Chondrocyte (in vitro differentiated cells): Measurements from ENCODE around the gene SGMS1. TPM values are rescaled to one million over a fixed set of nuclear protein-coding genes. Genes with fewer than 3 reads are reported as not detected.

Experiments used
- DNase-seq: peaks from one replicate; pipeline ENCODE4 v3.0.0; 2021; ENCODE audit warnings: mixed read lengths, low spot score
- H3K27ac Mint-ChIP-seq: one replicate; pipeline ENCODE4 v1.8.0; 2021; ENCODE audit warnings: mild to moderate bottlenecking, moderate library complexity, mixed read lengths; ENCODE audit not compliant: unreplicated experiment
- H3K27me3 Mint-ChIP-seq: 2 replicates; pipeline ENCODE4 v1.8.0; 2021; ENCODE audit warnings: low read depth, mixed read lengths
- H3K36me3 Mint-ChIP-seq: 2 replicates; pipeline ENCODE4 v1.8.0; 2021; ENCODE audit warnings: low read depth, mixed read lengths
- H3K4me1 Mint-ChIP-seq: 2 replicates; pipeline ENCODE4 v1.8.0; 2021; ENCODE audit warnings: low read depth, mild to moderate bottlenecking, mixed read lengths
- H3K4me3 Mint-ChIP-seq: one replicate; pipeline ENCODE4 v1.8.0; 2021; ENCODE audit warnings: mild to moderate bottlenecking, moderate library complexity, mixed read lengths; ENCODE audit not compliant: unreplicated experiment
- H3K9me3 Mint-ChIP-seq: 2 replicates; pipeline ENCODE4 v1.8.0; 2021; ENCODE audit warnings: low read depth, mixed read lengths
- total RNA-seq: library from RNA; stranded (reverse); gene quantifications from 3 replicates; pipeline ENCODE4 v1.2.1, GENCODE V29; 2021
- TF ChIP-seq, protein P1 (sequence below): fragments of 200-600 bp; sonication (generic); IDR thresholded peaks from 2 replicates; pipeline ENCODE4 v1.5.0; 2021; ENCODE audit warnings: antibody characterized with exemption, mild to moderate bottlenecking, moderate library complexity

Gene SGMS1
- total RNA-seq, 1 donor from 2014 or later, result 27.1 TPM

DNA sequence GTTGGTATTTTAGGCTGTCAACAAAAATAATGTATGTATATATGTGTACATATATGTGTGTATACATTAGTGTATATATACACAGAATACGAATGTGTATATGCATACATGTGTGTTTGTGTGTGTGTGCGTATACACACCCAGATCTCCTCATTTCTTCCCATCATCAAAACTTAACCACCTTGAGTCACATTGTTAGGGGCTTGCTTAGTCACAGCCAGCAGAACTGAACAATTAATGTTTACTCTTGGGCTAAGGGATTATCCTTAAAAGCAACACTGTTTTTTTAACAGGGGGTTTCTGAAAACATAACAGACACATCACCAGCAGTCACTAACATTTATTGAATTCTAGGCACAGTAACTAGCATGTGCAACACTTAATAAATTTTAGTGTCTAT is 289.5 kb downstream of the SGMS1 start:
- DNase-seq, result no peak
- no peak overlapping the region for H3K4me3 Mint-ChIP-seq
- no peaks in the 10 kb centered on the region for H3K9me3 Mint-ChIP-seq
- TF ChIP-seq, protein P1, sequence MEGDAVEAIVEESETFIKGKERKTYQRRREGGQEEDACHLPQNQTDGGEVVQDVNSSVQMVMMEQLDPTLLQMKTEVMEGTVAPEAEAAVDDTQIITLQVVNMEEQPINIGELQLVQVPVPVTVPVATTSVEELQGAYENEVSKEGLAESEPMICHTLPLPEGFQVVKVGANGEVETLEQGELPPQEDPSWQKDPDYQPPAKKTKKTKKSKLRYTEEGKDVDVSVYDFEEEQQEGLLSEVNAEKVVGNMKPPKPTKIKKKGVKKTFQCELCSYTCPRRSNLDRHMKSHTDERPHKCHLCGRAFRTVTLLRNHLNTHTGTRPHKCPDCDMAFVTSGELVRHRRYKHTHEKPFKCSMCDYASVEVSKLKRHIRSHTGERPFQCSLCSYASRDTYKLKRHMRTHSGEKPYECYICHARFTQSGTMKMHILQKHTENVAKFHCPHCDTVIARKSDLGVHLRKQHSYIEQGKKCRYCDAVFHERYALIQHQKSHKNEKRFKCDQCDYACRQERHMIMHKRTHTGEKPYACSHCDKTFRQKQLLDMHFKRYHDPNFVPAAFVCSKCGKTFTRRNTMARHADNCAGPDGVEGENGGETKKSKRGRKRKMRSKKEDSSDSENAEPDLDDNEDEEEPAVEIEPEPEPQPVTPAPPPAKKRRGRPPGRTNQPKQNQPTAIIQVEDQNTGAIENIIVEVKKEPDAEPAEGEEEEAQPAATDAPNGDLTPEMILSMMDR, result no peak
- H3K27ac Mint-ChIP-seq, result no peak overlapping the region
- no peaks in the 10 kb centered on the region for H3K27me3 Mint-ChIP-seq
- no peaks in the 10 kb centered on the region for H3K4me1 Mint-ChIP-seq
- H3K36me3 Mint-ChIP-seq, result peaks cover 5% of the 10 kb centered on the region

DNA sequence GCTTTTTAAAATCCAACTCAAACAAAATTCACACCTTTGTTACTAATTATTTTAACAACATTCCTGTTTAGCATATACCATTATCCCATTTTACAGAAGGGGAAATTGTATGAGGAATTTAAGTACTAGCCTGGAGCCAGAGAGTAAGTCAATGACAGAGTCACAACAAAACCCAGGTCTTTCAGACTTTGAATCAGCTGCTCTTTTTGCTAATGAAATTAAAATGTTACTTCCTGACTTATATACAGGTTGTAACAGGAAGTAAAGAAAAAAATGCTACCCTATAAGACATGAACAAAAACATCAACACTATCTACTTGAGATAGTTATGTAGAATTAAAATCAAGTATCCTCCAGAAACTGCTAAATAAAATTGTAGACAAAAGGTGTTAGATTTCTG is 289.9 kb downstream of the SGMS1 start:
- Mint-ChIP-seq H3K27ac (no peak overlapping the region), H3K27me3 (no peaks in the 10 kb centered on the region), H3K9me3 (no peaks in the 10 kb centered on the region), H3K4me3 (no peak overlapping the region), H3K36me3 (peaks cover 5% of the 10 kb centered on the region), H3K4me1 (no peaks in the 10 kb centered on the region)
- DNase-seq, result no peak
- TF ChIP-seq, protein P1, result no peak

DNA sequence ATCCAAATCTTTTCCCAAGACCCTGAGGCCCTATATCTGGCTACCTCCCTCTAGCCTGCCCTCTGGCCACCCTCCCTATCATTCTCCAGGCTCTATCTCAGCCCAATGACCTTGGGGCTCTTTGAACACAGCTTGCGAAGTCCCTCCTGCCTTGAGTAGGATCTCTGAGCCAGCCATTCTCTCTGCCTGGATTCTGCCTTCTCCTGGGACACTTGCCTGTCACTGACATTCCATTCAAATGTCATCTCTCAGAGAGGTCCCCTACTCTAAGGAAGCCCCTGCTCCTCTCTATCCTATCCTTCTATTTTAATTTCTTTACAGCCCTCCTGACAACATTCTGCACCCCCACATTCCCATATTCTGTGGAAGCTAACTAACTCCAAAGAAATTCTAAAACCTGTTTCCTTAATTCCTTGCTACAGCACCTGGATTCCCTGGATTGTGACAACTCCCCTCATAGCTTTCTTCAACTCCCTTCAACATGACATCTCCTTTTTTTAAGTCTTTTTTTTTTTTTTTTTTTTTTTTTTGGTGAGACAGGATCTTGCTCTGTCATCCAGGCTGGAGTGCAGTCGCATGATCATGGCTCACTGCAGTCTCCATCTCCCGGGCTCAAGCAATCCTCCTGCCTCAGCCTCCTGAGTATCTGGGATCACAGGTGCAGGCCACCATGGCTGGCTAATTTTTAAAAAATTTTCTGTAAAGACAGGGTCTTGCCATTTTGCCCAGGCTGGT is 291.5 kb downstream of the SGMS1 start:
- peaks cover 3% of the 10 kb centered on the region for H3K4me1 Mint-ChIP-seq
- DNase-seq, result no peak
- H3K27ac Mint-ChIP-seq, result no peak overlapping the region
- peaks cover 5% of the 10 kb centered on the region for H3K36me3 Mint-ChIP-seq
- H3K27me3 Mint-ChIP-seq, result no peaks in the 10 kb centered on the region
- TF ChIP-seq, protein P1, result no peak
- H3K9me3 Mint-ChIP-seq, result no peaks in the 10 kb centered on the region
- no peak overlapping the region for H3K4me3 Mint-ChIP-seq

DNA sequence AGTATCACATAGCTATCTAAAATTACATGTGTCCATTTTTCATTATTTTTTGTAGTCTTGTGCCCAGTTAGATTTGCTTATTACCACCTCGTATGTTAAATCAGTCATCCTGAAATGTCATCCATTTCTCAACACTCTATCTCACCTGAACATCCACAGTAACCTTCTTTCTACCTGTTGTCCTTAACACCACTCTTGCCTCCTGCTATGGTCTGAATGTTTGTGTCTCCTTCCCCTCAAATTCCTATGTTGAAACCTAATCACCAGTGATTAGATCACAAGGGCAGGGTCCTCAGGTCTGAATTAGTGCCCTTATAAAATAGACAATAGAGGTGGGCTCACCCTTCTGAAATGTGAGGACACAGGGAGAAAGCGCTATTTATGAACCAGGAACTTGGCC is 292.3 kb downstream of the SGMS1 start:
- no peaks in the 10 kb centered on the region for H3K27me3 Mint-ChIP-seq
- no peak for DNase-seq
- H3K9me3 Mint-ChIP-seq, result no peaks in the 10 kb centered on the region
- H3K27ac Mint-ChIP-seq, result no peak overlapping the region
- peaks cover 11% of the 10 kb centered on the region for H3K4me1 Mint-ChIP-seq
- H3K4me3 Mint-ChIP-seq, result no peak overlapping the region
- TF ChIP-seq, protein P1, result no peak
- H3K36me3 Mint-ChIP-seq, result peaks cover 5% of the 10 kb centered on the region

DNA sequence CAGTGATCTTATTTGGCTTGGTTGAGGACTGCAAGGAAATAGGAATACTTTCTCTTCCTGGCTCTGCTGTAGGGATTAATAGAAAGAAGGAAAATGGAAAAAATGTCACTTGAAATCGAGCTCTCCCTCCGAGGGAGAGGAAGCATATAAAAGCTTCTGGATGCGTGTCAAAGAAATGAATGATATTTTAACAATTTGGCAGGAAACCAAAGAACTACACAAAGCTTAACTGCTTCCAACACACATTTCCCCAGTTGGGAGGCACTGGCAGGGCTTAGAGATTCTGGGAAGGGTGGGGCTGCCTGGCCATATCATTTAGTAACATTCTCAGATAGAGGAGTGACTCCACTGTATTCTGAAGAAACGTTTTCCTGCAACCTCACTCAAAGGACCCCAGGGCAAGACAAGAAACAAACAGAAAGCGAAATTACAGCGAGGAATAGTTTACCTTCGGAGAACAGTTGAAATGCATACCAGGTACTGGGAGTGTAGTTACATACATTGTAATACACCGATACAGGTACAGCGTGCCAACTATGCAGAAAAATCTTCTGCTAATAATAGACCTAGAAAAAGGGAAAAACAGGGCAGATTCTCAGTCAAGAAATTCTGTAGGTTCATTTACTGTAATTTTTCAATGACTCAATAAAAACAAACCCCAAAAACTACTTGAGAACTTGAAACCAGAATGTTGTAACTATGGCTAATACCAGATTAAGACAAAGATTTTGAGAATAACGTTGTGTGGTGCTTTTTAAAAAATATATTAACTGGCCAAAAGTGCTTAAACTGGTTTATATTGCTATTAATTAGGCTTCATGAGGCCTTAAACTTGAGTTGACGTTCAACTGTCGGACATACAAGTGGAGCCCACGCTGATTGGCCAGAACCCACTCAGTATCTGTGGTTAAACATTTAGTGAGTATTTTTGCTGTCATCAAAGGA is 296.7 kb downstream of the SGMS1 start:
- peak overlapping the region; percentile 72 for H3K27ac Mint-ChIP-seq
- TF ChIP-seq, protein P1, result no peak
- H3K36me3 Mint-ChIP-seq, result no peaks in the 10 kb centered on the region
- peaks cover 35% of the 10 kb centered on the region for H3K4me1 Mint-ChIP-seq
- H3K27me3 Mint-ChIP-seq, result no peaks in the 10 kb centered on the region
- peak overlapping the region; percentile 27 for H3K4me3 Mint-ChIP-seq
- no peaks in the 10 kb centered on the region for H3K9me3 Mint-ChIP-seq
- no peak for DNase-seq
